ENCODE measurements around the gene INTS7. TPM values are rescaled to one million over a fixed set of nuclear protein-coding genes. Genes with fewer than 3 reads are reported as not detected.

INTS7 gene, protein sequence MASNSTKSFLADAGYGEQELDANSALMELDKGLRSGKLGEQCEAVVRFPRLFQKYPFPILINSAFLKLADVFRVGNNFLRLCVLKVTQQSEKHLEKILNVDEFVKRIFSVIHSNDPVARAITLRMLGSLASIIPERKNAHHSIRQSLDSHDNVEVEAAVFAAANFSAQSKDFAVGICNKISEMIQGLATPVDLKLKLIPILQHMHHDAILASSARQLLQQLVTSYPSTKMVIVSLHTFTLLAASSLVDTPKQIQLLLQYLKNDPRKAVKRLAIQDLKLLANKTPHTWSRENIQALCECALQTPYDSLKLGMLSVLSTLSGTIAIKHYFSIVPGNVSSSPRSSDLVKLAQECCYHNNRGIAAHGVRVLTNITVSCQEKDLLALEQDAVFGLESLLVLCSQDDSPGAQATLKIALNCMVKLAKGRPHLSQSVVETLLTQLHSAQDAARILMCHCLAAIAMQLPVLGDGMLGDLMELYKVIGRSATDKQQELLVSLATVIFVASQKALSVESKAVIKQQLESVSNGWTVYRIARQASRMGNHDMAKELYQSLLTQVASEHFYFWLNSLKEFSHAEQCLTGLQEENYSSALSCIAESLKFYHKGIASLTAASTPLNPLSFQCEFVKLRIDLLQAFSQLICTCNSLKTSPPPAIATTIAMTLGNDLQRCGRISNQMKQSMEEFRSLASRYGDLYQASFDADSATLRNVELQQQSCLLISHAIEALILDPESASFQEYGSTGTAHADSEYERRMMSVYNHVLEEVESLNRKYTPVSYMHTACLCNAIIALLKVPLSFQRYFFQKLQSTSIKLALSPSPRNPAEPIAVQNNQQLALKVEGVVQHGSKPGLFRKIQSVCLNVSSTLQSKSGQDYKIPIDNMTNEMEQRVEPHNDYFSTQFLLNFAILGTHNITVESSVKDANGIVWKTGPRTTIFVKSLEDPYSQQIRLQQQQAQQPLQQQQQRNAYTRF
- 10 to 100 TPM in 1 of 4 donors, 1 to 10 TPM in 3; 5.6 to 13.2 (median 6.9) TPM for total RNA-seq
- polyA plus RNA-seq, result 1 to 10 TPM; 4.4 to 7.7 (median 6.0) TPM

DNA sequence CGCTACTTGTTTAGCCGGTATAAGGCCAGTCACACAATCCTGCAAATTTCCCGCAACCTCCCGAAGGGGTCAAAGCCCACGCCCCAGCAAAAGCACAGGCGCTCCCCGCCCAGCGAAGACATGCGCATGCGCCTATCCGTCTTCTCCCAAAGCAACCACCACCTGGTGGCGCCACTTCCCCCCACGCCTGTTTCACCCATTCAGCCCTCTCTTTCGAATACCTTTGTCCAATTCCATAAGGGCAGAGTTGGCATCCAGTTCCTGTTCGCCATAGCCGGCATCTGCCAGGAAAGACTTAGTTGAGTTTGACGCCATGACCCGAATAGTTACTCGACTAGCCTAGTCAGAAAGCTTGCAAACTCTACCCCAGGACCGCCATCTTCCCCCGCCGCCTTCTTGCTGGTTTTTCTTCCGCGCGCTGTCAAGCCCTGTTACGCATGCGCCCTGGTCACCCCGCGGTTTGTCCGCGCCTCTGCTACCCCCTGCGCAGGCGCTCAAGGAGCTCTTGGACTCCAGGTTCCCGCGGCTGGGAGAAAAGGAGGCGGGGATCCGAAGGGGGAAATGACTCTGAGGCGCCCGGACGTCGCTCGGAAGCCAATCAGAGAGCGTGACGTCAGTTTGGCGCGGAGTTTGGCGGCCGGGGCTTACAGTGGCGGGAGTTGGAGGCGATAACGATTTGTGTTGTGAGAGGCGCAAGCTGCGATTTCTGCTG, at the start of gene INTS7, which contains the start of gene DTL:
Gene INTS7, minus strand, starts transcription at position 435 of the 712 bp plus-strand sequence. Its CDS starts 120 bp downstream, at position 315.
Gene DTL, plus strand, starts transcription at position 626 of the 712 bp plus-strand sequence. CDS start 143 bp downstream, outside the sequence.
- peak; percentile 99 for DNase-seq
- Histone ChIP-seq H3K27me3 (no peaks in the 10 kb centered on the region), H3K4me3 (peak within 1 kb of the TSS; percentile 47 to 62 (median 58)), H3K36me3 (no peaks in the 10 kb centered on the region), H3K4me1 (peaks cover 0 to 22% (median 16%) of the 10 kb centered on the region in 4 donors), H3K27ac (peak within 1 kb of the TSS; percentile 84 to 90 (median 86)), H3K9me3 (no peaks in the 10 kb centered on the region)
- intact Hi-C loops (cut with DNase I), result loop anchor here (1.0 to 10.0 kb wide), 6 partner anchors 203 to 572 kb away; partner anchors contain the start of genes ATF3, LPGAT1, NENF and PPP2R5A
- TF ChIP-seq, protein P1, sequence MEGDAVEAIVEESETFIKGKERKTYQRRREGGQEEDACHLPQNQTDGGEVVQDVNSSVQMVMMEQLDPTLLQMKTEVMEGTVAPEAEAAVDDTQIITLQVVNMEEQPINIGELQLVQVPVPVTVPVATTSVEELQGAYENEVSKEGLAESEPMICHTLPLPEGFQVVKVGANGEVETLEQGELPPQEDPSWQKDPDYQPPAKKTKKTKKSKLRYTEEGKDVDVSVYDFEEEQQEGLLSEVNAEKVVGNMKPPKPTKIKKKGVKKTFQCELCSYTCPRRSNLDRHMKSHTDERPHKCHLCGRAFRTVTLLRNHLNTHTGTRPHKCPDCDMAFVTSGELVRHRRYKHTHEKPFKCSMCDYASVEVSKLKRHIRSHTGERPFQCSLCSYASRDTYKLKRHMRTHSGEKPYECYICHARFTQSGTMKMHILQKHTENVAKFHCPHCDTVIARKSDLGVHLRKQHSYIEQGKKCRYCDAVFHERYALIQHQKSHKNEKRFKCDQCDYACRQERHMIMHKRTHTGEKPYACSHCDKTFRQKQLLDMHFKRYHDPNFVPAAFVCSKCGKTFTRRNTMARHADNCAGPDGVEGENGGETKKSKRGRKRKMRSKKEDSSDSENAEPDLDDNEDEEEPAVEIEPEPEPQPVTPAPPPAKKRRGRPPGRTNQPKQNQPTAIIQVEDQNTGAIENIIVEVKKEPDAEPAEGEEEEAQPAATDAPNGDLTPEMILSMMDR (IDR thresholded peaks at IDR 0.05), result peak; percentile 93 to 98 (median 97)
- TF ChIP-seq POLR2AphosphoS5 (IDR thresholded peaks at IDR 0.05), result peak; percentile 14 to 55 (median 32)
- TF ChIP-seq EP300 (IDR thresholded peaks at IDR 0.05), result no peak
- no peak for TF ChIP-seq POLR2A (IDR thresholded peaks at IDR 0.05)
- WGBS, 2 donors, result 0% methylated on average over 53 of the region's 53 CpGs

DNA sequence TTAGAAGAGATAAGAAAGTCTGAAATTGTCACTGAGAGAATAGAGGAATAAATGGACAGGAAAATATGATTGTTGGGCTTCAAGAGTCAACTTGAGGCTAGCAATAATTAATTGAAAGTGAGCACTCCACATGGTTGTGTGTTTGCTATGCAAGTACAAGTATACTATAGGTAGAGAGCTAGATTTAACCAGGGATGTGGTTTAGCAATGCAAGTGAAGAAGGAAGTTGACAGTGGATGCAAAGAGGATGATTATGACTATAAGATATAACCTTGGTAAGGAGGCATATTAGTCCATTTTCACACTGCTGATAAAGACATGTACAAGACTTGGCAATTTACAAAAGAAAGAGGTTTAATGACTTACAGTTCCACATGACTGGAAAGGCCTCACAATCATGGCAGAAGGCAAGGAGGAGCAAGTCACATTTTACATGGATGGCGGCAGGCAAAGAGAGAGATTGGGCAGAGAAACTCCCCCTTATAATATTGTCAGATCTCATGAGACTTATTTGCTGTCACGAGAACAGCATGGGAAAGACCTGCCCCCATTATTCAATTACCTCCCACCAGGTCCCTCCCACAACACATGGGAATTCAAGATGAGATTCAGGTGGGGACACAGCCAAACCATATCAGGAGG, 47.5 kb upstream of the INTS7 start:
- intact Hi-C loops (cut with DNase I), result no loop called here
- 95 to 96% methylated on average over 2 of the region's 2 CpGs for WGBS, 2 donors
- H3K4me3 ChIP-seq, result no peak overlapping the region

DNA sequence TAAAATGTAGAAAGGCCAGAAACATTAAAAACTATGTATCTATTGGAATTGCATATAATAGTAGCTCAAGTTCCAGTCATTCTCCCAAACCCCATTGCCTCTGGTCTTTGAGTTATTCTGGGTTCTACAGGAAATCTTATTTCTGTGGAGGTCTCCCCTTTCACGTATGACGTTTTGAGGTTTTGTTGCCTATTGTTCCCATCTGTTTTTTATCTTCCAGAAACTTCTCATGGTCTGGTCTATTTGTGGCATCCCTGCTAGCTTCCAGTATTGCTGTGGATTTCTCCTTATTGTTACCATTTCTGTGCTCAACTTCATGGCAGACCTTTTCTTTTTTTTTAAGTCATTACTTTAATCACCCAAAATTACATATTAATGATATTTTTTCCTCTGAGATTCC, 43.5 kb upstream of the INTS7 start:
- intact Hi-C loops (cut with DNase I), result no loop called here
- no peaks in the 10 kb centered on the region for H3K9me3 ChIP-seq
- 92 to 93% methylated on average over 2 of the region's 2 CpGs for WGBS, 2 donors

More for the DNA sequence above, 47.5 kb upstream of the INTS7 start:
- H3K27me3 ChIP-seq, result no peaks in the 10 kb centered on the region
- H3K36me3 ChIP-seq, result no peaks in the 10 kb centered on the region
- TF ChIP-seq EP300 (IDR thresholded peaks at IDR 0.05), result no peak
- TF ChIP-seq, protein P1 (IDR thresholded peaks at IDR 0.05), result no peak
- TF ChIP-seq POLR2AphosphoS5 (IDR thresholded peaks at IDR 0.05), result no peak
- TF ChIP-seq POLR2A (IDR thresholded peaks at IDR 0.05), result no peak
- H3K27ac ChIP-seq, result no peak overlapping the region
- no peaks in the 10 kb centered on the region for H3K9me3 ChIP-seq
- H3K4me1 ChIP-seq, result peaks cover 0 to 22% (median 8%) of the 10 kb centered on the region in 4 donors
- DNase-seq, result no peak

More for the DNA sequence above, 43.5 kb upstream of the INTS7 start:
- no peak for DNase-seq
- no peak overlapping the region for H3K27ac ChIP-seq
- no peak overlapping the region for H3K4me3 ChIP-seq
- H3K4me1 ChIP-seq, result peaks cover 0 to 20% (median 7%) of the 10 kb centered on the region in 4 donors
- no peaks in the 10 kb centered on the region for H3K36me3 ChIP-seq
- H3K27me3 ChIP-seq, result no peaks in the 10 kb centered on the region
- TF ChIP-seq POLR2A (IDR thresholded peaks at IDR 0.05) (no peak), POLR2AphosphoS5 (IDR thresholded peaks at IDR 0.05) (no peak), EP300 (IDR thresholded peaks at IDR 0.05) (no peak)
- TF ChIP-seq, protein P1 (IDR thresholded peaks at IDR 0.05), result no peak

Measured in sigmoid colon (tissue), 7 donors.